ENCODE measurements around the gene SLC35F2.

Gene SLC35F2

GRCh38 chr11:107816028-107816427, 42.6 kb downstream of the SLC35F2 start:
- Histone ChIP-seq H3K9me3 (replicated peaks in 1 of 11) (peaks cover 0 to 6% (median 0%) of the 10 kb centered on the region in 11 experiments; a peak in 2 of 22 replicates), H4K20me1 (peaks cover 0 to 100% (median 65%) of the 10 kb centered on the region in 11 experiments; a peak in 17 of 22 replicates), H3K9ac (no peak overlapping the region), H3K27ac (no peak overlapping the region), H3K36me3 (peaks cover 14 to 78% (median 58%) of the 10 kb centered on the region in 11 experiments), H3K27me3 (no peaks in the 10 kb centered on the region), H3K4me1 (peaks cover 0 to 25% (median 5%) of the 10 kb centered on the region in 10 experiments; a peak in 8 of 20 replicates), H3K4me3 (no peak overlapping the region), H3K4me2 (no peak overlapping the region)
- no peak for TF ChIP-seq Cebpa-rat (IDR thresholded peaks at IDR 0.05)

- Histone ChIP-seq H4K20me1 (peaks cover 0 to 73% (median 30%) of the 10 kb centered on the region in 11 experiments; a peak in 15 of 22 replicates), H3K4me2 (no peak overlapping the region), H3K27me3 (no peaks in the 10 kb centered on the region), H3K27ac (no peak overlapping the region), H3K4me1 (peaks cover 0 to under 1% (median 0%) of the 10 kb centered on the region in 10 experiments; a peak in 2 of 20 replicates), H3K4me3 (no peak overlapping the region), H3K9me3 (replicated peaks in 1 of 11) (no peaks in the 10 kb centered on the region), H3K36me3 (peaks cover 60 to 100% (median 96%) of the 10 kb centered on the region in 11 experiments), H3K9ac (no peak overlapping the region)
- TF ChIP-seq Cebpa-rat (IDR thresholded peaks at IDR 0.05): no peak
Measured at GRCh38 chr11:107810875-107811274, 47.7 kb downstream of the SLC35F2 start.

- Histone ChIP-seq H3K9me3 (replicated peaks in 1 of 11) (no peaks in the 10 kb centered on the region), H4K20me1 (peaks cover 0 to 50% (median 12%) of the 10 kb centered on the region in 11 experiments; a peak in 15 of 22 replicates), H3K36me3 (peaks cover 72 to 100% (median 98%) of the 10 kb centered on the region in 11 experiments), H3K4me1 (peaks cover 0 to 14% (median 0%) of the 10 kb centered on the region in 10 experiments; a peak in 6 of 20 replicates), H3K27ac (no peak overlapping the region), H3K4me2 (no peak overlapping the region), H3K27me3 (no peaks in the 10 kb centered on the region), H3K4me3 (no peak overlapping the region), H3K9ac (no peak overlapping the region)
- no peak for TF ChIP-seq Cebpa-rat (IDR thresholded peaks at IDR 0.05)
Measured at GRCh38 chr11:107808521-107808920, 50.1 kb downstream of the SLC35F2 start.

GRCh38 chr11:107804971-107805370, 53.6 kb downstream of the SLC35F2 start:
- no peak for TF ChIP-seq Cebpa-rat (IDR thresholded peaks at IDR 0.05)
- Histone ChIP-seq H3K4me2 (peak overlapping the region in 2 of 11 experiments; percentile 21 to 46; a peak in 3 of 22 replicates), H3K4me1 (peaks cover 0 to 14% (median 0%) of the 10 kb centered on the region in 10 experiments; a peak in 6 of 20 replicates), H3K36me3 (peaks cover 86 to 100% (median 98%) of the 10 kb centered on the region in 11 experiments), H3K27ac (no peak overlapping the region), H3K27me3 (no peaks in the 10 kb centered on the region), H4K20me1 (peaks cover 0 to 18% (median 4%) of the 10 kb centered on the region in 11 experiments; a peak in 7 of 22 replicates), H3K9me3 (replicated peaks in 1 of 11) (no peaks in the 10 kb centered on the region), H3K9ac (no peak overlapping the region), H3K4me3 (no peak overlapping the region)

- Histone ChIP-seq H3K27me3 (no peaks in the 10 kb centered on the region), H3K4me1 (peaks cover 0 to 14% (median 0%) of the 10 kb centered on the region in 10 experiments; a peak in 6 of 20 replicates), H3K4me2 (no peak overlapping the region), H3K9ac (no peak overlapping the region), H3K36me3 (peaks cover 81 to 100% (median 91%) of the 10 kb centered on the region in 11 experiments), H4K20me1 (peaks cover 0 to 12% (median 0%) of the 10 kb centered on the region in 11 experiments; a peak in 5 of 22 replicates), H3K9me3 (replicated peaks in 1 of 11) (no peaks in the 10 kb centered on the region), H3K4me3 (no peak overlapping the region), H3K27ac (no peak overlapping the region)
- no peak for TF ChIP-seq Cebpa-rat (IDR thresholded peaks at IDR 0.05)
Measured at GRCh38 chr11:107804211-107804610, 54.4 kb downstream of the SLC35F2 start.

- Histone ChIP-seq H3K9ac (no peak overlapping the region), H3K4me1 (peaks cover 0 to 14% (median 0%) of the 10 kb centered on the region in 10 experiments; a peak in 6 of 20 replicates), H3K36me3 (peaks cover 65 to 100% (median 90%) of the 10 kb centered on the region in 11 experiments), H3K4me2 (no peak overlapping the region), H3K4me3 (no peak overlapping the region), H4K20me1 (peaks cover 0 to 7% (median 0%) of the 10 kb centered on the region in 11 experiments; a peak in 1 of 22 replicates), H3K9me3 (replicated peaks in 1 of 11) (peaks cover 0 to 3% (median under 1%) of the 10 kb centered on the region in 11 experiments; a peak in 5 of 22 replicates), H3K27me3 (no peaks in the 10 kb centered on the region), H3K27ac (no peak overlapping the region)
- TF ChIP-seq Cebpa-rat (IDR thresholded peaks at IDR 0.05): no peak
Measured at GRCh38 chr11:107801641-107802040, 56.9 kb downstream of the SLC35F2 start.

- Histone ChIP-seq H3K36me3 (peaks cover 72 to 100% (median 91%) of the 10 kb centered on the region in 11 experiments), H3K9ac (no peak overlapping the region), H3K9me3 (replicated peaks in 1 of 11) (peaks cover 10 to 26% (median 21%) of the 10 kb centered on the region in 11 experiments; a peak in 19 of 22 replicates), H4K20me1 (no peaks in the 10 kb centered on the region; a peak in 1 of 22 replicates), H3K4me1 (no peaks in the 10 kb centered on the region), H3K27me3 (no peaks in the 10 kb centered on the region), H3K4me2 (no peak overlapping the region), H3K27ac (no peak overlapping the region), H3K4me3 (no peak overlapping the region)
- no peak for TF ChIP-seq Cebpa-rat (IDR thresholded peaks at IDR 0.05)
Measured at GRCh38 chr11:107799218-107799859, 59.2 kb downstream of the SLC35F2 start.

- Histone ChIP-seq H3K9me3 (replicated peaks in 1 of 11) (peaks cover 10 to 26% (median 22%) of the 10 kb centered on the region in 11 experiments; a peak in 19 of 22 replicates), H3K4me3 (no peak overlapping the region), H3K27ac (no peak overlapping the region), H3K4me1 (peaks cover 0 to 13% (median 0%) of the 10 kb centered on the region in 10 experiments; a peak in 4 of 20 replicates), H4K20me1 (no peaks in the 10 kb centered on the region; a peak in 2 of 22 replicates), H3K27me3 (no peaks in the 10 kb centered on the region), H3K4me2 (no peak overlapping the region), H3K36me3 (peaks cover 56 to 78% (median 71%) of the 10 kb centered on the region in 11 experiments), H3K9ac (no peak overlapping the region)
- TF ChIP-seq Cebpa-rat (IDR thresholded peaks at IDR 0.05): no peak
Measured at GRCh38 chr11:107792049-107792443, 66.5 kb downstream of the SLC35F2 start.

GRCh38 chr11:107791343-107792048, 67.1 kb downstream of the SLC35F2 start:
- no peak overlapping the region for H3K4me3 ChIP-seq
- no peak overlapping the region for H3K9ac ChIP-seq
- TF ChIP-seq Cebpa-rat (IDR thresholded peaks at IDR 0.05): no peak
- H3K4me2 ChIP-seq: no peak overlapping the region
- H3K27ac ChIP-seq: no peak overlapping the region
- H4K20me1 ChIP-seq: no peaks in the 10 kb centered on the region; a peak in 2 of 22 replicates
- H3K27me3 ChIP-seq: no peaks in the 10 kb centered on the region
- H3K4me1 ChIP-seq: peaks cover 0 to 13% (median 0%) of the 10 kb centered on the region in 10 experiments; a peak in 4 of 20 replicates
- H3K9me3 ChIP-seq (replicated peaks in 1 of 11): peaks cover 10 to 23% (median 20%) of the 10 kb centered on the region in 11 experiments; a peak in 19 of 22 replicates
- peaks cover 52 to 72% (median 65%) of the 10 kb centered on the region in 11 experiments for H3K36me3 ChIP-seq

Data from BLaER1 treated with 17β-estradiol and CSF1 and Interleukin-3, amounts not matched to agents 10 nM and 100 nM (cell line).